BLaER1 (cell line): ENCODE measurements around the gene COQ6.
A peak's percentile ranks its signal among the peaks of the same experiment; 100 is the strongest.
"Not testable (repeated sequence)": the region's sequence is repeated elsewhere in the genome, so short reads cannot be mapped to it uniquely, and the experiment has no call there.

ENCODE experiments used
- H3K27ac ChIP-seq: shearing (Covaris generic); formaldehyde crosslinking; 2 replicates; pipeline ENCODE4 v1.8.1; 2022
- H3K27me3 ChIP-seq: shearing (Covaris generic); formaldehyde crosslinking; 2 replicates; pipeline ENCODE4 v1.8.1; 2022
- H3K36me3 ChIP-seq: shearing (Covaris generic); formaldehyde crosslinking; 2 replicates; pipeline ENCODE4 v1.8.1; 2022
- H3K4me1 ChIP-seq: shearing (Covaris generic); formaldehyde crosslinking; 2 replicates; pipeline ENCODE4 v1.8.1; 2022
- H3K4me2 ChIP-seq: shearing (Covaris generic); formaldehyde crosslinking; 2 replicates; pipeline ENCODE4 v1.8.1; 2022
- H3K4me3 ChIP-seq: shearing (Covaris generic); formaldehyde crosslinking; 2 replicates; pipeline ENCODE4 v1.8.1; 2022
- H3K9ac ChIP-seq: shearing (Covaris generic); formaldehyde crosslinking; 2 replicates; pipeline ENCODE4 v1.8.1; 2022
- H3K9me3 ChIP-seq: shearing (Covaris generic); formaldehyde crosslinking; 2 replicates; pipeline ENCODE4 v1.8.1; 2022
- H4K20me1 ChIP-seq: shearing (Covaris generic); formaldehyde crosslinking; 2 replicates; pipeline ENCODE4 v1.8.1; 2022
- Cebpa-rat ChIP-seq: shearing (Covaris generic); IDR thresholded peaks from 2 replicates; pipeline ENCODE4 v1.8.1; 2022

The COQ6 gene

GRCh38 chr14:73973497-73973896, 23.4 kb downstream of the COQ6 start:
- Histone ChIP-seq H3K36me3 (peaks cover 39% of the 10 kb centered on the region), H3K4me3 (no peak overlapping the region), H3K4me1 (no peaks in the 10 kb centered on the region), H3K9me3 (no peaks in the 10 kb centered on the region), H3K9ac (no peak overlapping the region), H3K27me3 (no peaks in the 10 kb centered on the region), H3K4me2 (no peak overlapping the region), H3K27ac (no peak overlapping the region), H4K20me1 (no peaks in the 10 kb centered on the region)
- no peak for TF ChIP-seq Cebpa-rat

GRCh38 chr14:73976125-73976524, 26.0 kb downstream of the COQ6 start:
- no peak overlapping the region for H3K9ac ChIP-seq
- no peak overlapping the region for H3K27ac ChIP-seq
- H4K20me1 ChIP-seq = no peaks in the 10 kb centered on the region
- H3K4me1 ChIP-seq = no peaks in the 10 kb centered on the region
- H3K4me2 ChIP-seq = no peak overlapping the region
- H3K4me3 ChIP-seq = no peak overlapping the region
- no peaks in the 10 kb centered on the region for H3K9me3 ChIP-seq
- no peaks in the 10 kb centered on the region for H3K27me3 ChIP-seq
- TF ChIP-seq Cebpa-rat = no peak
- H3K36me3 ChIP-seq = peaks cover 25% of the 10 kb centered on the region; the same call in 1 of the 2 replicates

- no peaks in the 10 kb centered on the region for H3K4me1 ChIP-seq
- TF ChIP-seq Cebpa-rat = no peak
- no peaks in the 10 kb centered on the region for H4K20me1 ChIP-seq
- H3K4me2 ChIP-seq = no peak overlapping the region
- H3K27me3 ChIP-seq = no peaks in the 10 kb centered on the region
- no peak overlapping the region for H3K27ac ChIP-seq
- H3K9ac ChIP-seq = no peak overlapping the region
- H3K9me3 ChIP-seq = no peaks in the 10 kb centered on the region
- H3K36me3 ChIP-seq = peaks cover 23% of the 10 kb centered on the region; the same call in 1 of the 2 replicates
- H3K4me3 ChIP-seq = no peak overlapping the region
Measured at GRCh38 chr14:73977896-73978295, 27.8 kb downstream of the COQ6 start.

- no peak overlapping the region for H3K27ac ChIP-seq
- H3K9me3 ChIP-seq = no peaks in the 10 kb centered on the region
- peaks cover 31% of the 10 kb centered on the region for H3K36me3 ChIP-seq
- H3K4me3 ChIP-seq = no peak overlapping the region
- no peak overlapping the region for H3K4me2 ChIP-seq
- TF ChIP-seq Cebpa-rat = no peak
- H4K20me1 ChIP-seq = no peaks in the 10 kb centered on the region
- H3K4me1 ChIP-seq = no peaks in the 10 kb centered on the region
- no peaks in the 10 kb centered on the region for H3K27me3 ChIP-seq
- no peak overlapping the region for H3K9ac ChIP-seq
Measured at GRCh38 chr14:73988065-73988464, 38.0 kb downstream of the COQ6 start.

GRCh38 chr14:73988656-73989055, 38.6 kb downstream of the COQ6 start:
- H4K20me1 ChIP-seq, H3K27ac ChIP-seq, H3K9me3 ChIP-seq, H3K27me3 ChIP-seq, H3K4me3 ChIP-seq, H3K9ac ChIP-seq, H3K4me1 ChIP-seq, H3K4me2 ChIP-seq: not testable (repeated sequence)
- H3K36me3 ChIP-seq = peaks cover 29% of the 10 kb centered on the region

GRCh38 chr14:73991092-73991491, 41.0 kb downstream of the COQ6 start:
- Histone ChIP-seq H3K27ac (no peak overlapping the region), H3K4me2 (no peak overlapping the region), H3K27me3 (no peaks in the 10 kb centered on the region), H3K9me3 (no peaks in the 10 kb centered on the region), H3K4me1 (peaks cover 12% of the 10 kb centered on the region), H3K4me3 (no peak overlapping the region), H3K36me3 (peaks cover 19% of the 10 kb centered on the region), H4K20me1 (no peaks in the 10 kb centered on the region), H3K9ac (no peak overlapping the region)
- no peak for TF ChIP-seq Cebpa-rat

GRCh38 chr14:73994926-73995325, 44.8 kb downstream of the COQ6 start:
- H3K9ac ChIP-seq, H3K9me3 ChIP-seq, H3K27me3 ChIP-seq, H3K27ac ChIP-seq, H4K20me1 ChIP-seq, H3K4me3 ChIP-seq, H3K36me3 ChIP-seq: not testable (repeated sequence)
- peak overlapping the region; percentile 36; the same call in 1 of the 2 replicates for H3K4me2 ChIP-seq
- H3K4me1 ChIP-seq = peaks cover 12% of the 10 kb centered on the region

GRCh38 chr14:73995977-73996378, 45.9 kb downstream of the COQ6 start:
- TF ChIP-seq Cebpa-rat = no peak
- Histone ChIP-seq H4K20me1 (no peaks in the 10 kb centered on the region), H3K4me3 (no peak overlapping the region), H3K27ac (no peak overlapping the region), H3K4me2 (no peak overlapping the region), H3K9me3 (no peaks in the 10 kb centered on the region), H3K4me1 (peaks cover 12% of the 10 kb centered on the region), H3K36me3 (no peaks in the 10 kb centered on the region), H3K9ac (no peak overlapping the region), H3K27me3 (no peaks in the 10 kb centered on the region)

- Histone ChIP-seq H3K36me3 (no peaks in the 10 kb centered on the region), H3K27me3 (no peaks in the 10 kb centered on the region), H3K27ac (no peak overlapping the region), H3K4me1 (peaks cover 12% of the 10 kb centered on the region), H3K4me3 (no peak overlapping the region), H3K4me2 (no peak overlapping the region), H3K9ac (no peak overlapping the region), H4K20me1 (no peaks in the 10 kb centered on the region), H3K9me3 (no peaks in the 10 kb centered on the region)
- no peak for TF ChIP-seq Cebpa-rat
Measured at GRCh38 chr14:73996731-73997107, 46.6 kb downstream of the COQ6 start.

- Histone ChIP-seq H3K36me3 (no peaks in the 10 kb centered on the region), H3K9ac (no peak overlapping the region), H3K27me3 (no peaks in the 10 kb centered on the region), H3K4me3 (no peak overlapping the region), H3K4me1 (peaks cover 12% of the 10 kb centered on the region), H3K9me3 (no peaks in the 10 kb centered on the region), H4K20me1 (no peaks in the 10 kb centered on the region), H3K4me2 (no peak overlapping the region), H3K27ac (no peak overlapping the region)
- TF ChIP-seq Cebpa-rat = no peak
Measured at GRCh38 chr14:73997108-73997943, 47.2 kb downstream of the COQ6 start.
